Measurements from ENCODE around the gene METTL26.

METTL26 gene

DNA sequence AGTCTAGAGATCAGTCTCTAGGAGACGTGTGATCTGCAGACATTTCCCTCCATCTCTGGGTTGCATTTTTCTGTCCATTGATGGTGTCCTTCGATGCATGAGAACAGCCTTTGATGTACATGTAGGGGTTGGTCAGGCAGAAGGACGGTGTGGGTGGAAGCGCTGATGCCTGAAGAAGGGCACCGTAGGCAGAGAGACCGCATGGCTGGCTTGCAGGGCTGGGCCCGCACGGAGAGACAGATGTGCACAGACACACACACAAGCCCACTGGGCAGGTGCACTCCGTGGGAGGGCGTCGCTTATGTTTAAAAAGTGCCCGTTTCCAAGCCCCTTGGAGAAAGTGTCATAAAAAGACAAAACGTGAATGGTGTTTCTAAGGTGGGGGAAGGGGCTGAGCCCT, 21.0 kb downstream of the METTL26 start:
- Histone ChIP-seq H2BK15ac (replicated peaks; ENCODE audit: low read depth) (no peak overlapping the region), H3K79me1 (ENCODE audit: low read length) (peaks cover 2% of the 10 kb centered on the region), H4K5ac (ENCODE audit: low read length) (no peak overlapping the region), H3K4me3 (ENCODE audit: low read length) (no peak overlapping the region), H4K8ac (ENCODE audit: low read depth, low read length) (no peak overlapping the region), H3K23ac (ENCODE audit: low read length) (no peak overlapping the region), H3K27ac (ENCODE audit: low read depth, low read length) (no peak overlapping the region), H3K79me2 (ENCODE audit: control insufficient read depth, insufficient read depth, low read length) (no peaks in the 10 kb centered on the region), H2BK120ac (ENCODE audit: low read depth, low read length) (no peak overlapping the region), H3K36me3 (ENCODE audit: control insufficient read depth, insufficient read depth, low read length) (no peaks in the 10 kb centered on the region), H3K18ac (ENCODE audit: low read length) (no peak overlapping the region), H3K27me3 (ENCODE audit: insufficient read depth, low read length, poor library complexity) (no peaks in the 10 kb centered on the region), H3K4ac (ENCODE audit: low read depth, low read length) (no peak overlapping the region), H2AK5ac (ENCODE audit: low read length) (no peak overlapping the region), H2BK5ac (ENCODE audit: low read length) (no peak overlapping the region), H3K9ac (ENCODE audit: low read length) (no peak overlapping the region), H3K4me1 (ENCODE audit: control insufficient read depth, low read depth, low read length) (no peaks in the 10 kb centered on the region), H3K4me2 (ENCODE audit: low read length) (no peak overlapping the region), H3K56ac (ENCODE audit: low read length) (no peak overlapping the region)
- no peak for DNase-seq
- no CpG with 5 or more reads among the region's 13 CpGs for WGBS (ENCODE audit: extremely low coverage, insufficient coverage, low lambda C conversion rate)

DNA sequence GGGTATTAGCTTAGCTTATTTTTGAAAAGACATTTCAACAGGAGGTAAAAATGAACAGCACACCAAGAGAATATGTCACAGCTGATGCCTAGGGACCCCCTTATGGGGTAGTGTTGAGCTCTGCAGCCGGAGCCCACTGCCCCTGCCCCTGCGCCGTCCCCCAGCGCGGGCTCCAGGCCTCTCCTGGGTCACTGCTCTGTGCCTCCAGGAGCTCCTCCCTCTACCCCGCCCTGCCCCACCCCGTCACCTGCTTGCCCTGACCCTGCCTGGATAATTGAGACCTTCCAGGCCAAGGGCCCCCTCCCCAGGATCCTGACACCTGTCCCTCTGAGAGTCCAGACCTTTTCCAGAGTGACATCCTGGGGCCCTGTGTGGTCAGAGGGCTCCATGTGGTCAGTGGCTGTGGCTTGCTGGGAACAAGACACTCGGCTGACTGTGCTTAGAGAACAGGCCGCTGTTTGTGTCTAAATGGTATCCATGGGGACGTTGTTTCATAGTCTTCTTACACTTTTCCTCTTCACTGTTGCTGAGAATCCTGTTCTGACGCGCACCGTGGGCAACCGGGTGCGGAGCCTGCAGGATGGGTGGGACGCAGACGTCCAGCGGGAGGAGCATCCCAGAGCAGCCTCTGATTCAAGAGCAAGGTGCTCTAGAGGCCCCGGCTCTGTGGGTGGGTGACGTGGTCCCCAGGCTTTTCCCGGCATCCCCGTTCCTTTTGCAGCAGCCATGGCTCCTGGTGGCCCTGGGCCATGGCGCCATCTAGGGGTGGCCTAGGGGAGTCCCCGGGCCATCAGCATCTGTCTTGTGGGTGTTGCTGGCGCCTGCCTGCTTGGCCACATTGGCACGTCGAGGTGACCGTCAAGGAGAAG, 25.4 kb downstream of the METTL26 start:
- Histone ChIP-seq H3K18ac (ENCODE audit: low read length) (no peak overlapping the region), H4K8ac (ENCODE audit: low read depth, low read length) (no peak overlapping the region), H3K36me3 (ENCODE audit: control insufficient read depth, insufficient read depth, low read length) (no peaks in the 10 kb centered on the region), H3K27me3 (ENCODE audit: insufficient read depth, low read length, poor library complexity) (no peaks in the 10 kb centered on the region), H3K27ac (ENCODE audit: low read depth, low read length) (no peak overlapping the region), H3K4me3 (ENCODE audit: low read length) (no peak overlapping the region), H3K9ac (ENCODE audit: low read length) (no peak overlapping the region), H2BK15ac (replicated peaks; ENCODE audit: low read depth) (no peak overlapping the region), H3K23ac (ENCODE audit: low read length) (no peak overlapping the region), H3K56ac (ENCODE audit: low read length) (no peak overlapping the region), H3K79me2 (ENCODE audit: control insufficient read depth, insufficient read depth, low read length) (no peaks in the 10 kb centered on the region), H2AK5ac (ENCODE audit: low read length) (no peak overlapping the region), H4K5ac (ENCODE audit: low read length) (no peak overlapping the region), H3K4me2 (ENCODE audit: low read length) (no peak overlapping the region), H2BK5ac (ENCODE audit: low read length) (no peak overlapping the region), H2BK120ac (ENCODE audit: low read depth, low read length) (no peak overlapping the region), H3K4me1 (ENCODE audit: control insufficient read depth, low read depth, low read length) (peaks cover 2% of the 10 kb centered on the region), H3K4ac (ENCODE audit: low read depth, low read length) (no peak overlapping the region), H3K79me1 (ENCODE audit: low read length) (peaks cover 2% of the 10 kb centered on the region)
- WGBS (ENCODE audit: extremely low coverage, insufficient coverage, low lambda C conversion rate): no CpG with 5 or more reads among the region's 28 CpGs
- DNase-seq: peak; percentile 77

DNA sequence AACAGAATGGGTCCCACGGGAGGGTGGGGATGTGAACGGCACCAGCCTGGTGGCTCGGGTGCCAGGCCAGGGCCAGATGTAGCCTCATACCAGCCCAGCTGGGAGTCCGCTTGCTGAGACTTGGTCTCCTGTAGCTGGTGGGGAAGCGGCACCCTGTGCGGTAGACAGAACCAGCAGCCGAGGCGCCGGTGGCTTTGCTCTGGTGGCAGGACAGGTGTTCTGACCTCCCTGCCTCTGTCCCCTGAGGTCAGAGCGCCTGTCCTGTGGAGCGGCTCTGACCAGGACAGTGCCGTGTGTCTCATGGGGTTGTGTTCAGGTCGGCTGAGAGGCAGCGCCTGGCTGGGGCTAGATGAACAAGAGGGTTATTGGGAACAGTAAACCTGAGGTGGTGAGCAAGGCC, 26.1 kb downstream of the METTL26 start:
- Histone ChIP-seq H3K4ac (ENCODE audit: low read depth, low read length) (no peak overlapping the region), H3K4me1 (ENCODE audit: control insufficient read depth, low read depth, low read length) (peaks cover 2% of the 10 kb centered on the region), H3K9ac (ENCODE audit: low read length) (no peak overlapping the region), H3K56ac (ENCODE audit: low read length) (no peak overlapping the region), H3K79me1 (ENCODE audit: low read length) (peaks cover 3% of the 10 kb centered on the region), H4K8ac (ENCODE audit: low read depth, low read length) (no peak overlapping the region), H2BK15ac (replicated peaks; ENCODE audit: low read depth) (no peak overlapping the region), H3K4me2 (ENCODE audit: low read length) (no peak overlapping the region), H3K27ac (ENCODE audit: low read depth, low read length) (no peak overlapping the region), H3K36me3 (ENCODE audit: control insufficient read depth, insufficient read depth, low read length) (no peaks in the 10 kb centered on the region), H4K5ac (ENCODE audit: low read length) (no peak overlapping the region), H3K79me2 (ENCODE audit: control insufficient read depth, insufficient read depth, low read length) (peaks cover 2% of the 10 kb centered on the region), H2BK5ac (ENCODE audit: low read length) (no peak overlapping the region), H3K18ac (ENCODE audit: low read length) (no peak overlapping the region), H2AK5ac (ENCODE audit: low read length) (no peak overlapping the region), H2BK120ac (ENCODE audit: low read depth, low read length) (no peak overlapping the region), H3K4me3 (ENCODE audit: low read length) (no peak overlapping the region), H3K23ac (ENCODE audit: low read length) (no peak overlapping the region), H3K27me3 (ENCODE audit: insufficient read depth, low read length, poor library complexity) (no peaks in the 10 kb centered on the region)
- WGBS (ENCODE audit: extremely low coverage, insufficient coverage, low lambda C conversion rate): no CpG with 5 or more reads among the region's 14 CpGs
- DNase-seq: no peak

DNA sequence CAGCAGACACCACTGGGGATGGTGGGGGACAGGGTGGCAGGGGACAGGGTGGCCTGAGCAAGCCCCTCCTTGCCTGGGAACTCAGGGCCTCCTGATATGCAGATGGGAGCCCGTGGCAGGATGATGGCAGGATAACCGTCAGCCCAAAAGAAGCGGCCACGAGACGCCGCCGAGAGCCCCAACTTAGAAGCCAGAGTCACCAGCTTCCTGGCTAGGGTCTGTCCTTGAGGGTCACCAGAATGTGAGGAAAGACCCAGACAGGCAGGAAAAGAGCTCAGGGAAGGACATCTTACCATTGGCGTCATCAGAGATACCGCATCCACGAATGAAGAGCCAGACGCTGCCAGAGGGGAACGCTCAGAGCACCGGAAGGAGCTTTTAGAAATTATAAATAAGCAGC, 26.8 kb downstream of the METTL26 start:
- H3K27ac ChIP-seq (ENCODE audit: low read depth, low read length): no peak overlapping the region
- no CpG with 5 or more reads among the region's 13 CpGs for WGBS (ENCODE audit: extremely low coverage, insufficient coverage, low lambda C conversion rate)
- peaks cover 3% of the 10 kb centered on the region for H3K79me1 ChIP-seq (ENCODE audit: low read length)
- H3K18ac ChIP-seq (ENCODE audit: low read length): no peak overlapping the region
- H3K36me3 ChIP-seq (ENCODE audit: control insufficient read depth, insufficient read depth, low read length): no peaks in the 10 kb centered on the region
- H3K27me3 ChIP-seq (ENCODE audit: insufficient read depth, low read length, poor library complexity): no peaks in the 10 kb centered on the region
- peaks cover 2% of the 10 kb centered on the region for H3K79me2 ChIP-seq (ENCODE audit: control insufficient read depth, insufficient read depth, low read length)
- H3K4me3 ChIP-seq (ENCODE audit: low read length): no peak overlapping the region
- H3K4ac ChIP-seq (ENCODE audit: low read depth, low read length): no peak overlapping the region
- no peak overlapping the region for H3K23ac ChIP-seq (ENCODE audit: low read length)
- H3K4me2 ChIP-seq (ENCODE audit: low read length): no peak overlapping the region
- H4K5ac ChIP-seq (ENCODE audit: low read length): no peak overlapping the region
- H2AK5ac ChIP-seq (ENCODE audit: low read length): no peak overlapping the region
- H3K4me1 ChIP-seq (ENCODE audit: control insufficient read depth, low read depth, low read length): peaks cover 2% of the 10 kb centered on the region
- H2BK15ac ChIP-seq (replicated peaks; ENCODE audit: low read depth): no peak overlapping the region
- H4K8ac ChIP-seq (ENCODE audit: low read depth, low read length): no peak overlapping the region
- no peak overlapping the region for H2BK120ac ChIP-seq (ENCODE audit: low read depth, low read length)
- no peak overlapping the region for H3K9ac ChIP-seq (ENCODE audit: low read length)
- no peak overlapping the region for H2BK5ac ChIP-seq (ENCODE audit: low read length)
- no peak overlapping the region for H3K56ac ChIP-seq (ENCODE audit: low read length)
- DNase-seq: no peak

DNA sequence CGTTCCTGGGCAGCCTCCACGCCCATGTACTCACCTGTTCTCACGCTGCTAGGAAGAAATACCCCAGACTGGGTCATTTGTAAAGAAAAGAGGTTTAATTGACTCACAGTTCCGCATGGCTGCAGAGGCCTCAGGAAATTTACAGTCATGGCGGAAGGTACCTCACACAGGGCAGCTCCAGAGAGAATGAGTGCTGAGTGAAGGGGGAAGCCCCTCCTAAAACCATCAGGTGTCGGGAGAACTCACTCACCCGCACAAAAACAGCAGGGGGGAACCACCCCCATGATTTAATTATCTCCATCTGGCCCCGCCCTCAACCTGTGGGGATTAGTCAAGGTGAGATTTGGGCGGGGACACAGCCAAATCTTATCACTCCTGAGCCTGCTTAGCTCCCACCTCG, 28.1 kb downstream of the METTL26 start:
- H3K23ac ChIP-seq (ENCODE audit: low read length): no peak overlapping the region
- no peaks in the 10 kb centered on the region for H3K27me3 ChIP-seq (ENCODE audit: insufficient read depth, low read length, poor library complexity)
- no CpG with 5 or more reads among the region's 10 CpGs for WGBS (ENCODE audit: extremely low coverage, insufficient coverage, low lambda C conversion rate)
- no peak overlapping the region for H2BK5ac ChIP-seq (ENCODE audit: low read length)
- H2BK15ac ChIP-seq (replicated peaks; ENCODE audit: low read depth): no peak overlapping the region
- H3K79me2 ChIP-seq (ENCODE audit: control insufficient read depth, insufficient read depth, low read length): peaks cover 2% of the 10 kb centered on the region
- no peaks in the 10 kb centered on the region for H3K36me3 ChIP-seq (ENCODE audit: control insufficient read depth, insufficient read depth, low read length)
- no peak overlapping the region for H3K4me3 ChIP-seq (ENCODE audit: low read length)
- peaks cover 3% of the 10 kb centered on the region for H3K79me1 ChIP-seq (ENCODE audit: low read length)
- H2BK120ac ChIP-seq (ENCODE audit: low read depth, low read length): no peak overlapping the region
- H4K8ac ChIP-seq (ENCODE audit: low read depth, low read length): no peak overlapping the region
- no peak overlapping the region for H3K9ac ChIP-seq (ENCODE audit: low read length)
- H3K27ac ChIP-seq (ENCODE audit: low read depth, low read length): no peak overlapping the region
- no peak overlapping the region for H3K56ac ChIP-seq (ENCODE audit: low read length)
- no peak overlapping the region for H4K5ac ChIP-seq (ENCODE audit: low read length)
- H3K4ac ChIP-seq (ENCODE audit: low read depth, low read length): no peak overlapping the region
- H3K4me1 ChIP-seq (ENCODE audit: control insufficient read depth, low read depth, low read length): peaks cover 2% of the 10 kb centered on the region
- DNase-seq: peak; percentile 52
- no peak overlapping the region for H2AK5ac ChIP-seq (ENCODE audit: low read length)
- no peak overlapping the region for H3K4me2 ChIP-seq (ENCODE audit: low read length)
- no peak overlapping the region for H3K18ac ChIP-seq (ENCODE audit: low read length)
